Ascending aorta (tissue), 2 donors: ENCODE measurements around the gene CCDC86. TPM values are rescaled to one million over a fixed set of nuclear protein-coding genes. Genes with fewer than 3 reads are reported as not detected.
A peak's percentile ranks its signal among the peaks of the same experiment; 100 is the strongest.

Source experiments
- DNase-seq, 2 donors: peaks; one replicate each; pipeline ENCODE4 v3.0.0-alpha.2; 2019; ENCODE audit warnings: low spot score in 2 of 2
- H3K27ac ChIP-seq, 2 donors: fragments of 200-600 bp; sonication (generic); one replicate each; pipeline ENCODE4 v1.5.1; 2016 to 2017; ENCODE audit warnings: mild to moderate bottlenecking in 1 of 2
- H3K27me3 ChIP-seq: fragments of 200-600 bp; sonication (generic); one replicate; pipeline ENCODE4 v1.5.1; 2017
- H3K36me3 ChIP-seq, 2 donors: fragments of 200-600 bp; sonication (generic); one replicate each; pipeline ENCODE4 v1.5.1; 2016
- H3K4me1 ChIP-seq, 2 donors: fragments of 200-600 bp; sonication (generic); one replicate each; pipeline ENCODE4 v1.5.1; 2016 to 2017; ENCODE audit warnings: mild to moderate bottlenecking in 1 of 2
- H3K4me3 ChIP-seq, 2 donors: fragments of 200-600 bp; sonication (generic); one replicate each; pipeline ENCODE4 v1.5.1; 2016 to 2017; ENCODE audit warnings: mild to moderate bottlenecking in 1 of 2
- H3K9me3 ChIP-seq, 2 donors: fragments of 200-600 bp; sonication (generic); one replicate each; pipeline ENCODE4 v1.5.1; 2016
- intact Hi-C: fragments of 100-400 bp; cut with DNase I; formaldehyde crosslinking; loops from one replicate; pipeline ENCODE4 v1.15.1; 2023
- total RNA-seq: library from RNA; depleted of rRNA; stranded (reverse); fragments of >200 nt; gene quantifications from one replicate; pipeline ENCODE4 v1.1.0, GENCODE V29; 2016
- TF ChIP-seq, protein P1 (sequence below), 3 experiments: fragments of 200-600 bp in 2 of 3; fragments of 450-650 bp in 1 of 3; sonication (generic) in 2 of 3; IDR thresholded peaks; one replicate each; pipeline ENCODE4 v1.5.1; 2016 to 2019; ENCODE audit warnings: antibody characterized with exemption in 3 of 3, mild to moderate bottlenecking in 1 of 3, moderate library complexity in 1 of 3

The CCDC86 gene
- total RNA-seq, 1 donor from 2014 or later = 16.0 TPM

DNA sequence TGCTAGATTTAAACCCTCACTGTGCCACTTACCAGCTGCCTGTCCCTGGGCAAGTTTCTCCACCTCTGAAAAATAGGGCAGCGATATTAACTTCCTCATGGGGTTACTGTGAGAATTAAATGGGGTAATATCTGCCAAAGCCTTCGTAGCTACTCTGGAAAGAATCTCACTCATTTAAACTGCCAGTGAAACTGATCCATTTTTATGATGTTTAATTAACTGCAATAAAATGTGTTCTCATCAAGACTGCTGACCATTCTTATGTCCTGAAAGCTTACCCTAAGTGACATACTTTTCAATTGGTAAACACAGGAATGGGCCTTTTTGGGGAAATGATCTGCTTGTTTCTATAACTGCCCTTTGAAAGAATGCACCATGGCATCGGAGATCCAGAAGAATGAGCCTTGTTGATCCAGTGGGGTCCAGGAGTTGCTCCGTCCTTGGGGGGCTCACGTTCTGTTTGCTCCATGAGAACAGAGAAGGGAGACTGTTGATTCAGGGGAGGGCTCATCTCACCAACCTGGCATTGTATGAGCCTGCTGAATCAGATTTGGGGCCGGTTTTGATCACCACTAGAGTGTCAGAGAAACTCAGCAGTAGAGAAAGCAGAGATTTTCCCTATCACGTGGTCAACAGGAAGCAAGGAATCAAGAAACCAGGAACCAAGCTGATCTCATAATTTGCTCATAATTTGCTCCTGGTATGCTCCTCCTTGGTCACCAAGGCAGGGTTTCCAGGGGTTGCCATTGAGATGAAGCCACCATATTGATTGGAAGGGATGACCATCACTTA is 7.0 kb upstream of the CCDC86 start:
- DNase-seq = no peak
- no peak overlapping the region for H3K27ac ChIP-seq

DNA sequence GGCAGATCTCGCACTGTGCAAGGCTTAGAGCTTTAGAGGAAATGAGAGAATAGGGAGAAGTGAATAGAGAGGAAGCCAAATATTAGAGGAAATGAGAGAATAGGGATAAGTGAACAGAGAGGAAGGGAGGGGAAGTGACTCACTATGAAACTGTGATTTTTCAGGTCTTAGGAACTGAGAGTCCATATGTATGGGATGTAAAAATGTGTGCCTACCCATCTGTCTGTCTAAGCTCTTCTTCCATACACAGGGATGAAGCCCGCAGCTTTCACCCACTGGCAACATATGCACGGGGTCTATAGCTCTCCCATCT is 6.4 kb upstream of the CCDC86 start:
- H3K4me1 ChIP-seq = peaks cover 0 to 2% of the 10 kb centered on the region in 2 donors
- no peaks in the 10 kb centered on the region for H3K9me3 ChIP-seq
- intact Hi-C loops = no loop called here
- H3K4me3 ChIP-seq = no peak overlapping the region
- DNase-seq = no peak
- H3K27me3 ChIP-seq = no peaks in the 10 kb centered on the region
- H3K36me3 ChIP-seq = no peaks in the 10 kb centered on the region
- TF ChIP-seq, protein P1, sequence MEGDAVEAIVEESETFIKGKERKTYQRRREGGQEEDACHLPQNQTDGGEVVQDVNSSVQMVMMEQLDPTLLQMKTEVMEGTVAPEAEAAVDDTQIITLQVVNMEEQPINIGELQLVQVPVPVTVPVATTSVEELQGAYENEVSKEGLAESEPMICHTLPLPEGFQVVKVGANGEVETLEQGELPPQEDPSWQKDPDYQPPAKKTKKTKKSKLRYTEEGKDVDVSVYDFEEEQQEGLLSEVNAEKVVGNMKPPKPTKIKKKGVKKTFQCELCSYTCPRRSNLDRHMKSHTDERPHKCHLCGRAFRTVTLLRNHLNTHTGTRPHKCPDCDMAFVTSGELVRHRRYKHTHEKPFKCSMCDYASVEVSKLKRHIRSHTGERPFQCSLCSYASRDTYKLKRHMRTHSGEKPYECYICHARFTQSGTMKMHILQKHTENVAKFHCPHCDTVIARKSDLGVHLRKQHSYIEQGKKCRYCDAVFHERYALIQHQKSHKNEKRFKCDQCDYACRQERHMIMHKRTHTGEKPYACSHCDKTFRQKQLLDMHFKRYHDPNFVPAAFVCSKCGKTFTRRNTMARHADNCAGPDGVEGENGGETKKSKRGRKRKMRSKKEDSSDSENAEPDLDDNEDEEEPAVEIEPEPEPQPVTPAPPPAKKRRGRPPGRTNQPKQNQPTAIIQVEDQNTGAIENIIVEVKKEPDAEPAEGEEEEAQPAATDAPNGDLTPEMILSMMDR (IDR thresholded peaks at IDR 0.05) = no peak
- H3K27ac ChIP-seq = no peak overlapping the region

More for the DNA sequence above, 7.0 kb upstream of the CCDC86 start:
- Histone ChIP-seq H3K4me1 (no peaks in the 10 kb centered on the region), H3K4me3 (no peak overlapping the region), H3K36me3 (no peaks in the 10 kb centered on the region), H3K27me3 (no peaks in the 10 kb centered on the region), H3K9me3 (no peaks in the 10 kb centered on the region)
- TF ChIP-seq, protein P1 (IDR thresholded peaks at IDR 0.05) = no peak
- intact Hi-C loops = loop anchor here (5.0 kb wide), 1 partner anchor 292 kb away; no protein-coding TSS in a partner anchor

DNA sequence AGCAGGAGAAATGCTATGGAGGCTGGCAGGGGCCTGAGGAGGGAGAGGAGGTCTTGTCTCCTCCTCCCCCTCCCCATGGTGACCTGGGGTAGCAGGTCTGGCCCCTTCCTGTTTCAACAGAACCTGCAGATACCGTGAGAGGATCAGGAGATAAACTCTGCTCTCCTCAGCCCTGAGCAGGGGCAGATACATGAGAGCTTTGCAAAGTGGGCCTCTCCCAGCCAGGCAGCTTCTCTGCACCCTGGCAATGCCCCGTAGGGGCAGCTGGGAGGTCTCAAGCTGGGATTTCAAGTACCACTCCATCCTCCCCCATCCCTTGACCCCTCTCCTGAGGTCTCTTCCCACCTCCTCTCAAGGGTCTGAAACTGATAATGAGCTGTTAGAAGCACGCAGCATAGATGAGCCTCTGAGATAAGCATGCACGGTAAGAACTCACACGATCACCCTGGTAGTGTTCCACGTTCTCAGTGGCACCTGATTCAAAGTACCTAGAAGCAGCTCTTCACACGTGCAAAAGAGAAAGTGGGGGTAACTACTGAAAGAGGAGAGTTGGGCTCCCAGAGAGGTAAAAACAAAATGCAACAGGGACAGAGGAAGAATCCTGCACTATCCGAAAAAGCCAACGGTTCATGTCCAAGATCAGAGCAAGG is 4.9 kb upstream of the CCDC86 start:
- no peak for DNase-seq
- no peak overlapping the region for H3K4me3 ChIP-seq
- H3K9me3 ChIP-seq = no peaks in the 10 kb centered on the region
- TF ChIP-seq, protein P1 (IDR thresholded peaks at IDR 0.05) = no peak
- intact Hi-C loops = no loop called here
- no peak overlapping the region for H3K27ac ChIP-seq
- H3K4me1 ChIP-seq = peaks cover 6 to 12% of the 10 kb centered on the region in 2 donors
- no peaks in the 10 kb centered on the region for H3K27me3 ChIP-seq
- no peaks in the 10 kb centered on the region for H3K36me3 ChIP-seq

DNA sequence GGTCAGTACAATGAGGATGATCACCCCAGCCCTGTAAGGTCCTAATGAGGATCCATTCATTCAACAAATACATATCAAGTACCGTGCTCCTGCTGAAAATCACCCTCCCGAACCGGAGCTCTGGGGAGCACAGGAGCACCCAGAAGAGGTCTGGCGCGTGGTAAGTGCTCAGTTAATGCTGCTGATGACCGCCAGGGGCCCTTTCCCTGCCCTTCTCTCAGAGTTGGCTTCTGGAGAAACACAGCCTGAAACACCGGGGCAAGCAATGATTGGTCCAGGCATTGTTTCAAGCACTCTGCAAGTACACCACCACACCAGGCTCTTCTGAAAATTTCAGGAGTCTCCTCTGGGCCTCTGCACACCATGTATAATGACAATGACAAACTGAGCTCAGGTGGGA is 3.8 kb upstream of the CCDC86 start:
- no peaks in the 10 kb centered on the region for H3K36me3 ChIP-seq
- no peaks in the 10 kb centered on the region for H3K9me3 ChIP-seq
- H3K4me1 ChIP-seq = peaks cover 15 to 16% of the 10 kb centered on the region in 2 donors
- H3K27me3 ChIP-seq = no peaks in the 10 kb centered on the region
- DNase-seq = no peak
- H3K27ac ChIP-seq = no peak overlapping the region
- H3K4me3 ChIP-seq = no peak overlapping the region
- intact Hi-C loops = no loop called here
- TF ChIP-seq, protein P1 (IDR thresholded peaks at IDR 0.05) = no peak

DNA sequence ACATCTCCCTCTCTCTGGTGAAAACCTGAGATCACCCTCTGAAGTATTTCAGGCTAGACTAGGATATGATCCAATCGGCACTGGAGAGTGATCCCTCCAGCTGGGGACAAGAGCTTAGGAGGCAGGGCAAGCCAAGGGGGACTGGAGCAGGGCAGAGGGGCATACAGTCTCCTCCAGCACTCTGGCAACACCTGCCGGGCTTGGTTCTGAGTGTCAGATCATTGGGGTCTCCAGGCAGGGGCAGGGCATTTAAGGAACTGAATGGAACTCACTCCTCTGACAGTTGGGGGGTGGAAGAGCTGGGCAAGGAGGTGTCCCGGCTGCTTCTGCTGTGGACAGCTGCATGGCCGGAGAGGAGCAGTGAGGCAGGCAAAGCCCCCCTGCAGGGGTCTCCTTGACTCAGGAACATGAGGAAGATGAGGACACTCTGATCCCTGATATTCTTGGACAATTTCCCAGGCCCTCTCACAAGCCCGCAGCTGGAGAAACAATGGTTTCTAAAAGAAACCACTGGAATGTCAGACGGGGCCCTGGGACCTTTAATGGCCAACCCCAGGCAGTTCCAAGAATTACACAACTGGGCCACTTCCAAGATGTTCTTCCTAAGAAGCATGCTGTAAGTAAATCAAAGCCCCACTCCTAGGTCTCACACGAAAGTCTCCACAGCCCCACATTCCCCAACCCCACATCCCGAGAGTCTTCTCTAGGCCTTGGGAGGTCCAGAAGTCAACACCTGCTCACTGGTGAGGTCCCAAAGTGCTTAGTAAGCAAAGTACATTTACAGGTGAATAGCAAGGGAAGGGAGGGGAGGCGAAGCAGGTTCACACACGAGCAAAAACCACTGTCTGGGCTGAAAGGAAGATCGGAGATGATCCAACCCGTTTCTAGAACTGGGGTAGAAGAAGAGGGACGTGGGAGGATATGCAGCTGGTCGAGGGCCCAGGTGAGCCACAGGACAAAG is 1.2 kb upstream of the CCDC86 start:
- H3K27ac ChIP-seq = peak overlapping the region; percentile 66 to 73
- H3K27me3 ChIP-seq = no peaks in the 10 kb centered on the region
- H3K4me1 ChIP-seq = peaks cover 19 to 24% of the 10 kb centered on the region in 2 donors
- H3K4me3 ChIP-seq = peak overlapping the region; percentile 76 to 94
- intact Hi-C loops = loop anchor here (1.0 to 5.0 kb wide), 3 partner anchors 66 to 322 kb away; partner anchors contain the start of genes PRPF19 and VPS37C
- no peaks in the 10 kb centered on the region for H3K36me3 ChIP-seq
- TF ChIP-seq, protein P1 (IDR thresholded peaks at IDR 0.05) = no peak
- DNase-seq = no peak
- no peaks in the 10 kb centered on the region for H3K9me3 ChIP-seq
